Stomach (tissue), 4 donors: ENCODE data around the gene MYT1.

Source experiments
- POLR2A ChIP-seq, 4 donors: fragments of 450-650 bp; IDR thresholded peaks; one replicate each; pipeline ENCODE4 v1.6.1; 2016; ENCODE audit warnings: antibody characterized with exemption in 4 of 4, control low read depth in 2 of 4, mild to moderate bottlenecking in 1 of 4, moderate library complexity in 1 of 4
- POLR2AphosphoS5 ChIP-seq, 3 donors: sonication (generic); formaldehyde crosslinking; IDR thresholded peaks; one replicate each; pipeline ENCODE4 v1.6.1; 2016; ENCODE audit warnings: antibody characterized with exemption in 3 of 3
- TF ChIP-seq, protein P1 (sequence below), 7 experiments: fragments of 450-650 bp in 4 of 7; fragments of 200-600 bp in 3 of 7; sonication (generic) in 3 of 7; IDR thresholded peaks; one replicate each; pipeline ENCODE4 v1.5.1; 2016 to 2019; ENCODE audit warnings: antibody characterized with exemption in 7 of 7, control low read depth in 2 of 7, mild to moderate bottlenecking in 1 of 7

DNA sequence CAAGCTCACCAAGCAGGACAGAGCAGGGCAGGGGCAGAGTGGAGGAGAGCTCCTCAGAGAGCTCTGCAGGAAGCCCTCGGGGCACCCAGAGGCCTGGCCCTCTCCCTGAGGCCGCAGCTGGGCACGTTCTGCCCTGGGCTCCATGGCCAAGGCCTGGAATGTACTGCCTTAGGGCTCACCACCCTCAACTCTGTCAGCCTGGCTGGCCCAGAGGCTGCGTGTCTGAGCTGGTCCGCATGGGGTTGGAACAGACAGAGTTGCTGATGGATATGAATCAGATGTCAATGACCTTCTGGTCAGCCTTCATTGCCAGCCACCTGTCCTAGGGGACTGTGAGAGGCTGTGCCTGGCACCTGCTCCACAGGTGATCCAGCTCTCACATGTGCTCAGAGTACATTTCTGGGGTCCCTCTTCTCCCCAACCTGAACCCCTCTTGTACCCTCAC lies 58.1 kb downstream of the MYT1 start:
- TF ChIP-seq, protein P1, sequence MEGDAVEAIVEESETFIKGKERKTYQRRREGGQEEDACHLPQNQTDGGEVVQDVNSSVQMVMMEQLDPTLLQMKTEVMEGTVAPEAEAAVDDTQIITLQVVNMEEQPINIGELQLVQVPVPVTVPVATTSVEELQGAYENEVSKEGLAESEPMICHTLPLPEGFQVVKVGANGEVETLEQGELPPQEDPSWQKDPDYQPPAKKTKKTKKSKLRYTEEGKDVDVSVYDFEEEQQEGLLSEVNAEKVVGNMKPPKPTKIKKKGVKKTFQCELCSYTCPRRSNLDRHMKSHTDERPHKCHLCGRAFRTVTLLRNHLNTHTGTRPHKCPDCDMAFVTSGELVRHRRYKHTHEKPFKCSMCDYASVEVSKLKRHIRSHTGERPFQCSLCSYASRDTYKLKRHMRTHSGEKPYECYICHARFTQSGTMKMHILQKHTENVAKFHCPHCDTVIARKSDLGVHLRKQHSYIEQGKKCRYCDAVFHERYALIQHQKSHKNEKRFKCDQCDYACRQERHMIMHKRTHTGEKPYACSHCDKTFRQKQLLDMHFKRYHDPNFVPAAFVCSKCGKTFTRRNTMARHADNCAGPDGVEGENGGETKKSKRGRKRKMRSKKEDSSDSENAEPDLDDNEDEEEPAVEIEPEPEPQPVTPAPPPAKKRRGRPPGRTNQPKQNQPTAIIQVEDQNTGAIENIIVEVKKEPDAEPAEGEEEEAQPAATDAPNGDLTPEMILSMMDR (IDR thresholded peaks at IDR 0.05): peak in 1 of 7 experiments; percentile 4
- TF ChIP-seq POLR2A (IDR thresholded peaks at IDR 0.05) (no peak), POLR2AphosphoS5 (IDR thresholded peaks at IDR 0.05) (no peak)
